Tibial nerve (tissue), 4 donors: ENCODE results near the gene ETV1.

Experiments
- CTCF ChIP-seq, 5 experiments: fragments of 200-600 bp in 3 of 5; fragments of 450-650 bp in 2 of 5; sonication (generic) in 3 of 5; IDR thresholded peaks; one replicate each; pipeline ENCODE4 v1.5.1; 2016 to 2019; ENCODE audit warnings: antibody characterized with exemption in 5 of 5, mild to moderate bottlenecking in 3 of 5, moderate library complexity in 2 of 5
- EP300 ChIP-seq, 2 donors: sonication (generic); formaldehyde crosslinking; IDR thresholded peaks; one replicate each; pipeline ENCODE4 v1.6.1; 2017; ENCODE audit warnings: antibody characterized with exemption in 2 of 2, mild to moderate bottlenecking in 1 of 2
- POLR2A ChIP-seq, 2 donors: fragments of 450-650 bp; IDR thresholded peaks; one replicate each; pipeline ENCODE4 v1.6.1; 2017; ENCODE audit warnings: antibody characterized with exemption in 2 of 2, mild to moderate bottlenecking in 2 of 2, moderate library complexity in 2 of 2

- TF ChIP-seq CTCF (IDR thresholded peaks at IDR 0.05): no peak
- TF ChIP-seq POLR2A (IDR thresholded peaks at IDR 0.05): no peak
- no peak for TF ChIP-seq EP300 (IDR thresholded peaks at IDR 0.05)
Observed at GRCh38 chr7:13904689-13905088, 84.8 kb downstream of the ETV1 start.
